ENCODE data around the gene SIX1.

DNA sequence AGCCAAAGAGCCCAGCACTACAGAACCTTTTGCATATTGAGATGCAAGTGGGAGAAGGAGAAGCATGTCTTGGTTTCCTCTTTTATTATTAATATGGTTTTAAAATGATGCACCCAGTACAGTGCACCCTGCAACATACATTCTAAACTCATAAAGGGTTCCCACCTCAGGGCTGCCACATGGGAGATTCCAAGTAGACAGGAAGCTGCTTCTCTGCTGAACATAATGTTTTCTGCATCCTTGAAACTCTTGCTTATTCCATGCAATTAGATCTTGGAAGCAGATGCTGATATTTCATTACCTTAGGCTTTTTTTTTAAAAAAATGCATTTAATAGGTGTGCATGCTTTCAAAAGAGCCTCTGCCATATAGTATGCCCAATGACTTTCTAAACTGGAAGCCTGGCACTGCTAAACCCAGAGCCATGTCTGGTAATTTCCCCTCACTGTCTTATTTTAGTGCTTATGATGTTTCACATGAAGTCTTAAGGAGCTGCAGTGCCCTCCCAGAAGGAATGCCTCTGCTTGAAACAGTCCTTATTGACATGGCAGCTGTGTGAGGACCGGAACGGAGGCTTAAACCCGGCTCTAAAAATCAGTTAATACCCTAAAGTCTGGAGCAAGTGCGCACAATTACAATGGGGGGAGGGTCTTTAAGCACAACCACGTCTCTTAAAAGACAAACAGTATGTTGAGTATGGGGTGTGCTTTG, 2.0 kb upstream of the SIX1 start:
- TF ChIP-seq, protein P1, sequence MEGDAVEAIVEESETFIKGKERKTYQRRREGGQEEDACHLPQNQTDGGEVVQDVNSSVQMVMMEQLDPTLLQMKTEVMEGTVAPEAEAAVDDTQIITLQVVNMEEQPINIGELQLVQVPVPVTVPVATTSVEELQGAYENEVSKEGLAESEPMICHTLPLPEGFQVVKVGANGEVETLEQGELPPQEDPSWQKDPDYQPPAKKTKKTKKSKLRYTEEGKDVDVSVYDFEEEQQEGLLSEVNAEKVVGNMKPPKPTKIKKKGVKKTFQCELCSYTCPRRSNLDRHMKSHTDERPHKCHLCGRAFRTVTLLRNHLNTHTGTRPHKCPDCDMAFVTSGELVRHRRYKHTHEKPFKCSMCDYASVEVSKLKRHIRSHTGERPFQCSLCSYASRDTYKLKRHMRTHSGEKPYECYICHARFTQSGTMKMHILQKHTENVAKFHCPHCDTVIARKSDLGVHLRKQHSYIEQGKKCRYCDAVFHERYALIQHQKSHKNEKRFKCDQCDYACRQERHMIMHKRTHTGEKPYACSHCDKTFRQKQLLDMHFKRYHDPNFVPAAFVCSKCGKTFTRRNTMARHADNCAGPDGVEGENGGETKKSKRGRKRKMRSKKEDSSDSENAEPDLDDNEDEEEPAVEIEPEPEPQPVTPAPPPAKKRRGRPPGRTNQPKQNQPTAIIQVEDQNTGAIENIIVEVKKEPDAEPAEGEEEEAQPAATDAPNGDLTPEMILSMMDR (tag by site-specific recombination; IDR thresholded peaks at IDR 0.05) = no peak
- no peak for TF ChIP-seq ZNF394 (tag by site-specific recombination; IDR thresholded peaks at IDR 0.05; ENCODE audit: borderline replicate concordance)
- no peak for TF ChIP-seq MYNN (tag by site-specific recombination; IDR thresholded peaks at IDR 0.05; ENCODE audit: borderline replicate concordance)
- TF ChIP-seq ZNF274 (IDR thresholded peaks at IDR 0.05; ENCODE audit: low read length) = no peak
- no peak for TF ChIP-seq ZNF274 (tag by site-specific recombination; IDR thresholded peaks at IDR 0.05; ENCODE audit: borderline replicate concordance)
- TF ChIP-seq ZNF792 (tag by site-specific recombination; IDR thresholded peaks at IDR 0.05) = no peak
- TF ChIP-seq ZNF146 (tag by site-specific recombination; IDR thresholded peaks at IDR 0.05) = no peak
